Fibroblast of lung (primary cell): ENCODE results near the gene APH1B. TPM values are rescaled to one million over a fixed set of nuclear protein-coding genes. Genes with fewer than 3 reads are reported as not detected.

Experiments
- DNase-seq, 2 donors: peaks; one replicate each; pipeline versions ENCODE4 v3.0.0 to v3.0.0-alpha.2; 2010; ENCODE audit warnings: low read depth in 2 of 2
- H2AFZ ChIP-seq: 2 replicates; pipeline ENCODE4 v1.5.1; 2012; ENCODE audit warnings: low read length, control low read depth, inconsistent platforms
- H3K27ac ChIP-seq: 2 replicates; pipeline ENCODE4 v1.5.1; 2011; ENCODE audit warnings: low read length, control low read depth; ENCODE audit not compliant: insufficient read depth
- H3K27me3 ChIP-seq: 2 replicates; pipeline ENCODE4 v1.5.1; 2011; ENCODE audit warnings: mild to moderate bottlenecking, low read length; ENCODE audit not compliant: control insufficient read depth, insufficient read depth
- H3K36me3 ChIP-seq: 2 replicates; pipeline ENCODE4 v1.5.1; 2011; ENCODE audit warnings: low read length; ENCODE audit not compliant: control insufficient read depth, insufficient read depth
- H3K4me1 ChIP-seq: 2 replicates; pipeline ENCODE4 v1.5.1; 2011; ENCODE audit warnings: low read length; ENCODE audit not compliant: control insufficient read depth, insufficient read depth; ENCODE audit errors: extremely low read depth
- H3K4me2 ChIP-seq: 2 replicates; pipeline ENCODE4 v1.5.1; 2011; ENCODE audit warnings: low read length, control low read depth; ENCODE audit not compliant: insufficient read depth; ENCODE audit errors: extremely low read depth
- H3K4me3 ChIP-seq, 4 experiments: fragments of 200-600 bp in 1 of 4; sonication (generic) in 1 of 4; replicated peaks in 1 of 4; 2 replicates each; pipeline ENCODE4 v1.5.1; 2011 to 2016; ENCODE audit warnings: low read length in 4 of 4, low read depth in 3 of 4, mild to moderate bottlenecking in 3 of 4, control low read depth in 2 of 4, inconsistent platforms in 1 of 4, mixed read lengths in 1 of 4; ENCODE audit not compliant: insufficient read depth in 1 of 4; ENCODE audit errors: control extremely low read depth in 1 of 4
- H3K79me2 ChIP-seq: 2 replicates; pipeline ENCODE4 v1.5.1; 2012; ENCODE audit warnings: mild to moderate bottlenecking, low read length, inconsistent platforms; ENCODE audit not compliant: control insufficient read depth, insufficient read depth
- H3K9ac ChIP-seq: 2 replicates; pipeline ENCODE4 v1.5.1; 2011; ENCODE audit warnings: mild to moderate bottlenecking, low read length, control low read depth; ENCODE audit not compliant: insufficient read depth
- H3K9me3 ChIP-seq: 2 replicates; pipeline ENCODE4 v1.5.1; 2012; ENCODE audit warnings: low read depth, low read length; ENCODE audit not compliant: control insufficient read depth, insufficient read depth
- H4K20me1 ChIP-seq: 2 replicates; pipeline ENCODE4 v1.5.1; 2011; ENCODE audit warnings: low read length; ENCODE audit not compliant: control insufficient read depth, insufficient read depth; ENCODE audit errors: extremely low read depth
- CTCF ChIP-seq, 2 donors: IDR thresholded peaks in 1 of 2; conservative IDR thresholded peaks in 1 of 2; 1 replicate in 1 of 2; 2 replicates in 1 of 2; pipeline ENCODE4 v1.5.1; 2011 to 2012; ENCODE audit warnings: low read length in 2 of 2, control low read depth in 1 of 2, inconsistent platforms in 1 of 2, low read depth in 1 of 2, mild to moderate bottlenecking in 1 of 2
- EZH2 ChIP-seq: IDR thresholded peaks from 2 replicates; pipeline ENCODE4 v1.5.1; 2012; ENCODE audit warnings: low read length, control low read depth, mild to moderate bottlenecking; ENCODE audit errors: missing control alignments
- polyA plus RNA-seq, 2 donors: library from polyadenylated mRNA; depleted of rRNA in 1 of 2; stranded (reverse) in 1 of 2; unstranded in 1 of 2; fragments of >200 nt; gene quantifications; 2 replicates each; pipeline ENCODE4 v1.2.1, GENCODE V29; 2011 to 2012; ENCODE audit warnings: missing spikeins in 1 of 2
- total RNA-seq: library from RNA; depleted of rRNA; stranded (reverse); fragments of >200 nt; gene quantifications from 2 replicates; pipeline ENCODE4 v1.2.1, GENCODE V29; 2014

APH1B gene
- total and polyA plus RNA-seq, 2 donors (not counting 1 experiment from before 2014, with no cell fraction given) = 23.5 to 32.2 TPM

DNA sequence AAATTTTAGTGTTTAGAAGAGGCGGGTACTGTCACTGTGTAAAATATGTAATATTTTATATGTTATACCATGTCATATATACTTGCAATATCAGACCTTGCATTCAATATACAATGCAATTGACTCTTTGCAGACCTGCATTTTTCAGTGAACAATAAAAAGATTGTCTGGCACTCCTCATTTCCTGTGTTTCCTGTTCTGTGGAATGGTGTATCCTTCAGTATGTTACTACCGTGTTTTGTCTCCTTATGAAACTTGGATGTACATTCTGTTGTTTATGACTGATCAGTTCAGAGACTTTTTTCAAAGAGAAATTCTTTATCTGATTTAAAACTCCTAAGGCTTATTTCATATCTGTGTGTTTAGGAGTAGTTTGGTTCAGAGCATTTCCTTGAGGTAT, 31.5 kb downstream of the APH1B start:
- Histone ChIP-seq H3K27me3 (no peaks in the 10 kb centered on the region), H3K9me3 (no peaks in the 10 kb centered on the region), H3K9ac (no peak overlapping the region), H3K36me3 (peaks cover 1% of the 10 kb centered on the region), H4K20me1 (no peaks in the 10 kb centered on the region), H3K79me2 (no peaks in the 10 kb centered on the region), H3K4me2 (no peak overlapping the region), H2AFZ (no peak overlapping the region), H3K27ac (no peak overlapping the region), H3K4me1 (no peaks in the 10 kb centered on the region), H3K4me3 (no peak overlapping the region)
- no peak for DNase-seq
- TF ChIP-seq CTCF (conservative IDR thresholded peaks at IDR 0.05 in 1 of 2, IDR thresholded peaks at IDR 0.05 in 1 of 2; ENCODE audit: low read depth in 1 of 2, low read length in 2 of 2) (no peak), EZH2 (no peak)

DNA sequence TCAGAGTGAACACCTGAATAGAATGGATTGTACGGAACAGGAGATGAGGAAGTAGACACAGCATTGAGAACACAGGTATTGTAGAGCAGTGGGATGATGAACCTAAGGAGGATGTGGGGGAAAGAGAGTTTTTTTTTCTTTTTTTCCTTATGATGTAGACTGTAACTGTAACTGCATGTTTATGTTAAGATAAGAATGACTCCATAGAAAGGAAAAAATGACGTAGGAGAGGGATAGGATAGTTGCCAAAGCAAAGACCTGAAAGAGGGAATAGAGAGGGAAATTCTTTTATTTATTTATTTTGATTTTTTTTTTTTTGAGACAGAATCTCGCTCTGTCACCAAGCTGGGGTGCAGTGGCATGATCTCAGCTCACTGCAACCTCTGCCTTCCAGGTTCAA, 33.2 kb downstream of the APH1B start:
- H3K4me2 ChIP-seq = no peak overlapping the region
- H3K79me2 ChIP-seq = no peaks in the 10 kb centered on the region
- H3K4me1 ChIP-seq = no peaks in the 10 kb centered on the region
- H3K27me3 ChIP-seq = no peaks in the 10 kb centered on the region
- no peak overlapping the region for H3K9ac ChIP-seq
- H2AFZ ChIP-seq = no peak overlapping the region
- H4K20me1 ChIP-seq = no peaks in the 10 kb centered on the region
- DNase-seq = no peak
- TF ChIP-seq CTCF (conservative IDR thresholded peaks at IDR 0.05 in 1 of 2, IDR thresholded peaks at IDR 0.05 in 1 of 2; ENCODE audit: low read depth in 1 of 2, low read length in 2 of 2) (no peak), EZH2 (no peak)
- H3K36me3 ChIP-seq = peaks cover 1% of the 10 kb centered on the region
- no peak overlapping the region for H3K4me3 ChIP-seq
- no peak overlapping the region for H3K27ac ChIP-seq
- no peaks in the 10 kb centered on the region for H3K9me3 ChIP-seq

- H3K4me3 ChIP-seq = no peak overlapping the region
- H3K27ac ChIP-seq = no peak overlapping the region
- no peak overlapping the region for H2AFZ ChIP-seq
- no peaks in the 10 kb centered on the region for H3K79me2 ChIP-seq
- no peak for TF ChIP-seq EZH2
- no peak for TF ChIP-seq CTCF (conservative IDR thresholded peaks at IDR 0.05 in 1 of 2, IDR thresholded peaks at IDR 0.05 in 1 of 2; ENCODE audit: low read depth in 1 of 2, low read length in 2 of 2)
- no peaks in the 10 kb centered on the region for H3K9me3 ChIP-seq
- H3K4me1 ChIP-seq = no peaks in the 10 kb centered on the region
- H4K20me1 ChIP-seq = no peaks in the 10 kb centered on the region
- H3K36me3 ChIP-seq = no peaks in the 10 kb centered on the region
- H3K27me3 ChIP-seq = no peaks in the 10 kb centered on the region
- no peak overlapping the region for H3K9ac ChIP-seq
- H3K4me2 ChIP-seq = no peak overlapping the region
- no peak for DNase-seq
Observed at GRCh38 chr15:63312286-63312685, 34.9 kb downstream of the APH1B start.
